GM12891 (cell line): ENCODE measurements around the gene C17orf100.

Source experiments
- POLR2A ChIP-seq: IDR thresholded peaks from 2 replicates; pipeline ENCODE4 v1.6.1; 2011; ENCODE audit warnings: low read depth, low read length, control low read depth
- POLR2AphosphoS5 ChIP-seq: IDR thresholded peaks from 2 replicates; pipeline ENCODE4 v1.6.1; 2011; ENCODE audit warnings: low read depth, low read length, control low read depth
- TAF1 ChIP-seq: IDR thresholded peaks from 2 replicates; pipeline ENCODE4 v1.6.1; 2011; ENCODE audit warnings: low read depth, low read length, control low read depth

GRCh38 chr17:6648181-6648580 is 3.4 kb upstream of the C17orf100 start:
- TF ChIP-seq POLR2A = no peak
- no peak for TF ChIP-seq TAF1
- TF ChIP-seq POLR2AphosphoS5 = no peak
